Caco-2 (cell line): Measurements from ENCODE around the gene GZMH. TPM values are rescaled to one million over a fixed set of nuclear protein-coding genes. Genes with fewer than 3 reads are reported as not detected.
"Not testable (repeated sequence)": the region's sequence is repeated elsewhere in the genome, so short reads cannot be mapped to it uniquely, and the experiment has no call there.

Experiments
- BruUV-seq: library from RNA; stranded (reverse); fragments of 400-500 nt; replicated peaks from 2 replicates; lab custom pipeline; 2021; lab: Mats Ljungman, UMichigan
- CTCF ChIA-PET: fragments of 300-600 bp; sonication (Branson Sonifier 250); formaldehyde crosslinking; loops from one replicate; lab custom pipeline; 2022; ENCODE audit warnings: antibody characterized with exemption; lab: Charles Lee
- POLR2A ChIA-PET: fragments of 300-600 bp; sonication (Branson Sonifier 250); formaldehyde crosslinking; loops from one replicate; lab custom pipeline; 2022; ENCODE audit warnings: antibody characterized with exemption; lab: Charles Lee
- DNase-seq, 2 experiments: peaks; one replicate each; pipeline versions ENCODE4 v3.0.0 to v3.0.0-alpha.2; 2020 to 2022
- H3K27me3 ChIP-seq: replicated peaks from 2 replicates; pipeline ENCODE4 v1.6.0; 2011; ENCODE audit warnings: low read length; ENCODE audit not compliant: control insufficient read depth, insufficient read depth
- H3K36me3 ChIP-seq: 2 replicates; pipeline ENCODE4 v1.5.1; 2011; ENCODE audit warnings: low read length; ENCODE audit not compliant: control insufficient read depth, insufficient read depth
- H3K4me1 ChIP-seq: fragments of 250-450 bp; sonication (Bioruptor Pico); 2 replicates; pipeline ENCODE4 v1.5.1; 2020; ENCODE audit warnings: mild to moderate bottlenecking
- H3K4me3 ChIP-seq: 2 replicates; pipeline ENCODE4 v1.5.1; 2011; ENCODE audit warnings: low read depth, mild to moderate bottlenecking, control low read depth, low read length
- H3K9me3 ChIP-seq: fragments of 250-450 bp; sonication (Bioruptor Pico); 2 replicates; pipeline ENCODE4 v1.5.1; 2020; ENCODE audit warnings: mild to moderate bottlenecking, moderate library complexity
- H3K27ac Mint-ChIP-seq: one replicate; pipeline ENCODE4 v1.8.0; 2022; ENCODE audit warnings: mixed read lengths; ENCODE audit not compliant: unreplicated experiment
- H3K27me3 Mint-ChIP-seq: one replicate; pipeline ENCODE4 v1.8.0; 2022; ENCODE audit warnings: mixed read lengths; ENCODE audit not compliant: insufficient read depth, unreplicated experiment
- H3K36me3 Mint-ChIP-seq: one replicate; pipeline ENCODE4 v1.8.0; 2022; ENCODE audit warnings: mild to moderate bottlenecking, mixed read lengths; ENCODE audit not compliant: insufficient read depth, unreplicated experiment
- H3K4me1 Mint-ChIP-seq: one replicate; pipeline ENCODE4 v1.8.0; 2022; ENCODE audit warnings: low read depth, mixed read lengths; ENCODE audit not compliant: unreplicated experiment
- H3K4me3 Mint-ChIP-seq: one replicate; pipeline ENCODE4 v1.8.0; 2022; ENCODE audit warnings: mild to moderate bottlenecking, moderate library complexity, mixed read lengths; ENCODE audit not compliant: unreplicated experiment
- H3K9me3 Mint-ChIP-seq: one replicate; pipeline ENCODE4 v1.8.0; 2022; ENCODE audit warnings: mixed read lengths; ENCODE audit not compliant: unreplicated experiment
- intact Hi-C: fragments of 100-400 bp; cut with micrococcal nuclease; formaldehyde crosslinking; loops from one replicate; pipeline ENCODE4 v1.10.0; 2022; ENCODE audit not compliant: unreplicated experiment
- total RNA-seq: library from RNA; stranded (reverse); gene quantifications from 2 replicates; pipeline ENCODE4 v1.2.3, GENCODE V29; 2022
- TF ChIP-seq, protein P1 (sequence below), 2 experiments: fragments of 200-600 bp in 1 of 2; IDR thresholded peaks; 1 replicate in 1 of 2; 2 replicates in 1 of 2; pipeline versions ENCODE4 v1.5.1 to v1.8.0; 2011 to 2022; ENCODE audit warnings: antibody characterized with exemption in 1 of 2, control low read depth in 1 of 2, inconsistent platforms in 1 of 2, low read depth in 1 of 2, low read length in 1 of 2, mild to moderate bottlenecking in 1 of 2, moderate library complexity in 1 of 2; ENCODE audit not compliant: insufficient read depth in 1 of 2, severe bottlenecking in 1 of 2, unreplicated experiment in 1 of 2

Gene GZMH
- total RNA-seq, 1 experiment from 2014 or later, result not detected

DNA sequence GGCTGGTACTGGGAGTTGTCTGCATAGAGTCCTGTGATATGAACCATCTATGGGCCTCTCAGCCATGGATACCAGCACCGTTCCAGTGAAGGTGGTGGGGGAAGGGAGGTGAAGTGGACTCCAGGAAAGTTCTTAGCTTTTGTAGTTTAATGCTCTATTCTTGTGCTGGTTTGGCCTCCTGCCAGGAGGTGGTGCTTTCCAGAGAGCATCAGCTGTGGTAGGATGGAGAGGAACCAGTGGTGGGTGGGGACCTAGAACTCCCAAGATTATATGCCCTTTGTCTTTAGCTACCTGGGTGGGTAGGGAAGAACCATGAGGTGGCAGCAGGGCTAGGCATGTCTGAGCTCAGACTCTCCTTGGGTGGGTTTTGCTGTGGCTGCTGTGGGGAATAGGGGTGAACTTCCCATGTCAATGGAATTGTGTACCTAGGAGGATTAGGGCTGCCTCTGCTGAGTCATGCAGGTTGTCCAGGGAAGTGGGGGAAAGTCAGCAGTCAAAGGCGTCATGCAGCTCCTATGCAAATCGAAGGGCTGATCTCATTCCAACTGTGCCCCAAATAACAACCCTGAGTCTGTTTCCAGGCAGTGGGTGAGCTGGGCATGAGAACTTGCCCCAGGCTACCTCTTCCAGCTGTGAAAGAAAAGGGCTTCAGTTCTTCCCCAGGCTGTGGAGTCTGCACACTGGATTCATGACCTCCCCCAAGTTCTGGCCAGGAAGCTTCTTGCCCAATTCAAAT is 14.2 kb downstream of the GZMH start:
- peaks cover 12% of the 10 kb centered on the region for H3K27me3 Mint-ChIP-seq
- ChIA-PET CTCF (no interaction called here), POLR2A (no interaction called here)
- H3K9me3 Mint-ChIP-seq, result peaks cover 8% of the 10 kb centered on the region
- no peak overlapping the region for H3K27ac Mint-ChIP-seq
- no peaks in the 10 kb centered on the region for H3K4me1 Mint-ChIP-seq
- Histone ChIP-seq H3K27me3 (no peaks in the 10 kb centered on the region), H3K4me1 (no peaks in the 10 kb centered on the region), H3K36me3 (no peaks in the 10 kb centered on the region), H3K9me3 (no peaks in the 10 kb centered on the region), H3K4me3 (no peak overlapping the region)
- no TSS peak for BruUV-seq
- intact Hi-C loops, result no loop called here
- H3K36me3 Mint-ChIP-seq, result no peaks in the 10 kb centered on the region
- TF ChIP-seq, protein P1, sequence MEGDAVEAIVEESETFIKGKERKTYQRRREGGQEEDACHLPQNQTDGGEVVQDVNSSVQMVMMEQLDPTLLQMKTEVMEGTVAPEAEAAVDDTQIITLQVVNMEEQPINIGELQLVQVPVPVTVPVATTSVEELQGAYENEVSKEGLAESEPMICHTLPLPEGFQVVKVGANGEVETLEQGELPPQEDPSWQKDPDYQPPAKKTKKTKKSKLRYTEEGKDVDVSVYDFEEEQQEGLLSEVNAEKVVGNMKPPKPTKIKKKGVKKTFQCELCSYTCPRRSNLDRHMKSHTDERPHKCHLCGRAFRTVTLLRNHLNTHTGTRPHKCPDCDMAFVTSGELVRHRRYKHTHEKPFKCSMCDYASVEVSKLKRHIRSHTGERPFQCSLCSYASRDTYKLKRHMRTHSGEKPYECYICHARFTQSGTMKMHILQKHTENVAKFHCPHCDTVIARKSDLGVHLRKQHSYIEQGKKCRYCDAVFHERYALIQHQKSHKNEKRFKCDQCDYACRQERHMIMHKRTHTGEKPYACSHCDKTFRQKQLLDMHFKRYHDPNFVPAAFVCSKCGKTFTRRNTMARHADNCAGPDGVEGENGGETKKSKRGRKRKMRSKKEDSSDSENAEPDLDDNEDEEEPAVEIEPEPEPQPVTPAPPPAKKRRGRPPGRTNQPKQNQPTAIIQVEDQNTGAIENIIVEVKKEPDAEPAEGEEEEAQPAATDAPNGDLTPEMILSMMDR (IDR thresholded peaks at IDR 0.05; ENCODE audit: insufficient read depth in 1 of 2, low read depth in 1 of 2, low read length in 1 of 2, severe bottlenecking in 1 of 2, unreplicated experiment in 1 of 2), result no peak
- DNase-seq, result no peak
- no peak overlapping the region for H3K4me3 Mint-ChIP-seq

DNA sequence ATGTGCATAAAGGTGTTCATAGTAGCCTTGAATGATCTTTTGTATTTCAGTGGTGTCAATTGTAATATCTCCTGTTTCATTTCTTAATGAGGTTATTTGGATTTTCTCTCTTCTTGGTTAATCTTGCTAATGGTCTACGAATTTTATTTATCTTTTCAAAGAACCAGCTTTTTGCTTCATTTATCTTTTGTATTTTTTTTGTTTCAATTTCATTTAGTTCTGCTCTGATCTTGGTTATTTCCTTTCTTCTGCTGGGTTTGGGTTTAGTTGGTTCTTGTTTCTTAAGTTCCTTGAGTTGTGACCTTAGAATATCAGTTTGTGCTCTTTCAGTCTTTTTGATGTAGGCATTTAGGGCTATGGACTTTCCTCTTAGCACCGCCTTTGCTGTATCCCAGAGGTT is 18.5 kb downstream of the GZMH start:
- CTCF ChIA-PET, H3K36me3 ChIP-seq, H3K4me3 Mint-ChIP-seq, H3K9me3 ChIP-seq, H3K27me3 Mint-ChIP-seq, BruUV-seq, DNase-seq, H3K36me3 Mint-ChIP-seq, H3K27me3 ChIP-seq, H3K4me3 ChIP-seq, H3K4me1 ChIP-seq, intact Hi-C loops, POLR2A ChIA-PET, H3K4me1 Mint-ChIP-seq, H3K27ac Mint-ChIP-seq: not testable (repeated sequence)
- peaks cover 20% of the 10 kb centered on the region for H3K9me3 Mint-ChIP-seq

DNA sequence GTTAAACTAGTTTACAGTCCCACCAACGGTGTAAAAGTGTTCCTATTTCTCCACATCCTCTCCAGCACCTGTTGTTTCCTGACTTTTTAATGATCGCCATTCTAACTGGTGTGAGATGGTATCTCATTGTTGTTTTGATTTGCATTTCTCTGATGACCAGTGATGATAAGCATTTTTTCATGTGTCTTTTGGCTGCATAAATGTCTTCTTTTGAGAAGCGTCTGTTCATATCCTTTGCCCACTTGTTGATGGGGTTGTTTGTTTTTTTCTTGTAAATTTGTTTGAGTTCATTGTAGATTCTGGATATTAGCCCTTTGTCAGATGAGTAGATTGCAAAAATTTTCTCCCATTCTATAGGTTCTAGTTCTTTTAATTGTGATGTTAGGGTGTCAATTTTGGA is 25.1 kb downstream of the GZMH start:
- DNase-seq, H3K4me1 ChIP-seq, H3K4me1 Mint-ChIP-seq, BruUV-seq, H3K27me3 ChIP-seq, H3K4me3 ChIP-seq, H3K4me3 Mint-ChIP-seq, H3K27ac Mint-ChIP-seq, H3K27me3 Mint-ChIP-seq, H3K36me3 ChIP-seq, intact Hi-C loops, H3K9me3 ChIP-seq, POLR2A ChIA-PET, CTCF ChIA-PET, H3K36me3 Mint-ChIP-seq: not testable (repeated sequence)
- H3K9me3 Mint-ChIP-seq, result peaks cover 22% of the 10 kb centered on the region

DNA sequence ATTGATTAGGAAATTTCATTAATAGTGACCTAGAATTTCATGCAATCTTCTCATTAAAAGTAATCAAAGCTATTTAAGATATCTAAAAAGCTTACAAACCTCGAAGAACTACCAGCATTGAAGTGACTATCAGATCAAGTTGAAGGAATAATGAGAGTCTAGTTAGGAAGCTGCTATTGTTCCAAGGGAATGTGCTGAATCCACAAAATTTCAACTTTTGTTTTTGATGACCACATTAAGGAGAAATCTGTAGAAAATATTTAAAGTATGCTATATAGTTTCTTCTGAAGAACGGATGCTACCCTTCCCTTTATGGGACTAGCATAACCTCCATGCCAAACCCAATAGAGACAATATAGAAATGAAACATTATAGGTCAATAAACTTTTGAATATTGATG is 30.9 kb downstream of the GZMH start:
- Histone ChIP-seq H3K27me3 (no peaks in the 10 kb centered on the region), H3K9me3 (no peaks in the 10 kb centered on the region; the same call in 1 of the 2 replicates), H3K4me1 (no peaks in the 10 kb centered on the region), H3K4me3 (no peak overlapping the region), H3K36me3 (no peaks in the 10 kb centered on the region)
- Mint-ChIP-seq H3K9me3 (no peaks in the 10 kb centered on the region), H3K36me3 (no peaks in the 10 kb centered on the region), H3K4me1 (peaks cover 6% of the 10 kb centered on the region), H3K4me3 (no peak overlapping the region), H3K27me3 (peaks cover 9% of the 10 kb centered on the region), H3K27ac (no peak overlapping the region)
- ChIA-PET CTCF (no interaction called here), POLR2A (no interaction called here)
- TF ChIP-seq, protein P1 (IDR thresholded peaks at IDR 0.05; ENCODE audit: insufficient read depth in 1 of 2, low read depth in 1 of 2, low read length in 1 of 2, severe bottlenecking in 1 of 2, unreplicated experiment in 1 of 2), result no peak
- DNase-seq, result no peak
- BruUV-seq, result no TSS peak
- intact Hi-C loops, result no loop called here
